HG03432 (cell line): ENCODE results near the gene TMEM132D.

Source experiments
- ATAC-seq: cut with Tn5 transposase; IDR thresholded peaks from one replicate; pipeline ENCODE4 v1.9.1; 2021; ENCODE audit warnings: mild to moderate bottlenecking, moderate library complexity; ENCODE audit not compliant: unreplicated experiment

TMEM132D gene

DNA sequence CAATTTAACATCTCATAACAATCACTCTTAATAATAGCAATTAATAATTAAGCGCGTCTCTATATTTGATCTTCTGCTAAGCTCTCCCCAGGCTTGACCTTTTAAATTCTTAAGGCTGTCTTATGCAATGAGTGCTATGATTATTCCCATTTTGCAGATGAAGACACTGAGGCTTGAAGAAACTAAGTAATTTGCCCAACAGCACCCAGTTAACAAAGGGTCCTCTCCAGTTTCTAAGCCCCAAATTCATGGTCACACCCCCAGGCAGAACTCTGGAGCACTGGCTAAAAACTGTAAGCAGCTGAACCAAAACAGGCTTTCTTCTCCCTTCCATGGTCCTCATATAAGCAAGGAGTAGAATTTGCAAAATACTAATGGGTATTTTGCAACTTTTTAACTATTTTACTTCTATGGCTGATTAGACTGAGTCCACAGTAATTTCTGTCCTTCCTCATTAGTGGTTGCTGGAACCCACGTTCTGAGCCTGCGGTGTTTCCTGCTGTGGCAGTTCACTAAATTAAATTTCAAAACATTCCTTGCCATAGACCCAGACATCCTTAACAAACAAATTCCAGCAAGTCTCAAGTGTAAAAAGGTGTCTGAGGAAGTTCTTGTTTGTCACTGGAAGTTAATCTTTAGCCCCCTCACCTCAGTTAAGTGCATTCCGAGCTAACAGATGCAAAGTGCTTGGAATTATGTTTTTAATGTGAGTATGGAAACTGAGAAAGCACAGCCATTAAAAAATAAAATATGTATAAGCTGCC lies 76.5 kb downstream of the TMEM132D start:
- ATAC-seq, result no peak

GRCh38 chr12:129826273-129826672 lies 77.6 kb downstream of the TMEM132D start:
- ATAC-seq, result no peak

DNA sequence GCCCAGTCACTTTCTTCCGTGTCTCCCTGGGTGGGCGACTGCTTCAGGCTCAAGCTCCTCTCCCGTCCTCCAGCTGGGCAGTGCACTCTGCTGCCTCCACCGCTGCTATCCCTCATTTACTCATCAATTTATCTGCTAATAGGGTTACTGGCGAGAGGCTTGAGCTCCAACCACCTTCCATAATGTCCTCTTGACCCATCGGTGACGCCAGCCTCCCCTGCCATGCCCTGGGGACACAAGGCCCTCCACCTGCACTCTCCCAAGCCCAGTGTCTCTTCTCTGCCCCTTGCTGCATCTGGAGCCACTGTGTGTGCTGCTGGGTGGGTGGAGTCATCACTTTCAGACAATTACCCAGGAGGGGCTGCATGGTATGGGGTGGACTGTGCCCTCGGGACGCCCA lies 78.5 kb downstream of the TMEM132D start:
- ATAC-seq, result no peak

DNA sequence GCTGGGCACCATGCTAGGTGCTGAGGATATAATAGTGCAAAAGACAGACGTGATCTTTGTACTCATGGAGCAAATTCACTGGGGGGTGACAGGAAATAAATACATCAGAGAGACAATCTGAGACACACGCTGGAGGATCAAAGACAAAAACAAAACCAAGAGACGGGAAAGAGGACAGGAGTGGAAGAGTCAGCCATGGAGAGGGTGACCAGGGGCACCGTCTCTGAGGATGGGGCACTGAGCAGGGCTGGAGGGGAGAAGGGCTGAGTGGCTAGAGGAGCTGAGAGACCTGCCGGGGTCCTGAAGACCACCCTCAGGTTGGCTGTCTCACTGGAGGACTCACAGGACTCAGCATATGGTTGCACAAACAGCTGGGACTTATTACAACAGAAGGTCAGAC lies 81.9 kb downstream of the TMEM132D start:
- ATAC-seq, result no peak

DNA sequence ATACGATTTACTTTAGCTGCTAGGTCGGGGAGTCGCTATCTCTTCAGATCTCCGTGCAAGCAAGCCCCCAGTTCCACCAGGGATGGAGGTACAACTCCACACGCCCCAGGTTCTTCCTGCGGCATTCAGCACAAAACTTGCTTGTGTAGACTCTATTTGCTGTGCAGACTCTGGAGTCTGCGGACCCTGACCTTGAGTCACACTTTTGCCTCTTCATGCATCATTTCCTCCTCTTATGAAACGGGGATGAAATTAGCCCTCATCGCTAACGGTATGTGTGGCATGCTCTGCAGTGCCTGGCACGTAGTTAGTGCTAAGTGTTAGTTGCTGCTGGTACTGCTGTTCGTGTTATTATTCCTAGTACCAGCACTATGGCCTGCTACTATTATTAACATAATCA lies 84.4 kb downstream of the TMEM132D start:
- no peak for ATAC-seq

GRCh38 chr12:129815846-129816245 lies 88.0 kb downstream of the TMEM132D start:
- ATAC-seq, result no peak

DNA sequence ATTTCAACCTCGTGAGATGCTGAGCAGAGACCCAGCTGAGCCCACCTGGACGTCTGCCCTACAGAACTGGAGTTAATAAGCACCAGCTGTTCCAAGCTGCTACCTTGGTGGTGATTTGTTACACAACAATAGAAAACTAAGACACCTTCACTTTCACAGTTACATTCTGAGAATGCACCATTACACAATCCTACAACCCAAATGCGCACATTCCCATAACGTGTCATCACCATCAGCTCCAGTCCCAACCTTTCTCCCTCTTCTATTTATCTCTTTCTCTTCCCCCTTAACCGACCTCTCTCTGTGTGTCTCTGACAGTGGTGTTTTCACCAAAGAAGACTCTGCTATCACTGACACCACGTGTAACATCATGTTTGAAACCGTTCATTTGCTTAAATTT lies 91.9 kb downstream of the TMEM132D start:
- ATAC-seq, result no peak

DNA sequence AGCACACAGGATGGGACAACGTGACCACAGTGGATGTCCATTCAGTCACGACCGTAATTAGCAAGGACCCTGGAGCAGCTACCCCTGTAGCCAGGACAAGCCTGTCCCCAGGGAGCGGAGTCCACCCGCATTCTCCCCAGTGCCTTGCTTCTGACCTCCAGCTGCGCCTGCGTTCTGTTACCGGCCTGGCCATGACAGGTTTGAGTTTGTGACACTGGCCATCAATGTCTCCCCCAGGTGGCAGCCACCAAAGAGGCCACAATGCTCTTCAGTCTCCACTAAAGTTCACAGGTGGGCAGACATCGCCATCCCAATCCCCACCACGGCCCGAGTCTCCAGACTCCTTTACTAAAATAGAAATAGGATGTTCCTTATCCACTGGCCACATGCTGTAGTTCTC lies 96.7 kb downstream of the TMEM132D start:
- ATAC-seq, result no peak

- no peak for ATAC-seq
Observed at GRCh38 chr12:129791396-129791795, 112.4 kb downstream of the TMEM132D start.

- ATAC-seq, result no peak
Observed at GRCh38 chr12:129790930-129791329, 112.9 kb downstream of the TMEM132D start.

DNA sequence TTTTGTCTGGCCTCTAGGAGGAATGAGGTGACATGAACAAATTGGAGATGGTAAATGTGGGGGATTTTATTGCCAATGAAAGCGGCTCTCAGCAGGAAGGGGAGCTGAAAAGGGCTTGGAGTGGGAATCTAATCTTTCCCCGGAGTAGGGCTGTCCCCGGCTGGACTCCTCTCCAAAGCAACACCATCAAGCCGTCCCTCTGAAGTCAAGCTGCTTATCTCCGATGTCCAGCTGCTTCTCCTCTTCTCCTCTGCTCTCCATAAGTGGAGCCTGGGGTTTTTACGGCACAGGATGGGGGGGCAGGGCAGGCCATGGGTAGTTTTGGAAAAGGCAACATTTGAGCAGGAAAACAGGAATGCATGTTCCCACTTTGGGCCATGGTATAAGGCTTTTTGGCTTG lies 113.5 kb downstream of the TMEM132D start:
- ATAC-seq, result no peak

GRCh38 chr12:129789921-129790320 lies 113.9 kb downstream of the TMEM132D start:
- ATAC-seq, result no peak

- no peak for ATAC-seq
Observed at GRCh38 chr12:129788506-129789084, 115.2 kb downstream of the TMEM132D start.

GRCh38 chr12:129779989-129780388 lies 123.8 kb downstream of the TMEM132D start:
- no peak for ATAC-seq

DNA sequence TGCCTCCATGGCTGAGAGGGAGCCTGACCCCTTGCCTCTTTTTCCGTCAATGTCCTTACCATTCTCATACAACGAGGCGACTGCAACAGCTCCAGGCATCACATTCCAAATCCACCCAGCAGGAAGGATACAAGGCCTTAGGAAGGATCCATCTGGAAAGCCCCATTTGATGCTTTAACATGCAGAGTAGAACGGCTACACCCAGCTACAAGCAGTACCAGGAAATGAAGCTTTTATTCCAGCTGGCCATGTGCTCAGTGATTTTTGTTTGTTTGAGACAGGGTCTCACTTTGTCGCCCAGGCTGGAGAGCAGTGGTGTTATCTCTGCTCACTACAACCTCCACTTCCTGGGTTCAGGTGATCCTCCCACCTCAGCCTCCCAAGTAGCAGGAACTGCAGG lies 124.8 kb downstream of the TMEM132D start:
- ATAC-seq, result no peak

DNA sequence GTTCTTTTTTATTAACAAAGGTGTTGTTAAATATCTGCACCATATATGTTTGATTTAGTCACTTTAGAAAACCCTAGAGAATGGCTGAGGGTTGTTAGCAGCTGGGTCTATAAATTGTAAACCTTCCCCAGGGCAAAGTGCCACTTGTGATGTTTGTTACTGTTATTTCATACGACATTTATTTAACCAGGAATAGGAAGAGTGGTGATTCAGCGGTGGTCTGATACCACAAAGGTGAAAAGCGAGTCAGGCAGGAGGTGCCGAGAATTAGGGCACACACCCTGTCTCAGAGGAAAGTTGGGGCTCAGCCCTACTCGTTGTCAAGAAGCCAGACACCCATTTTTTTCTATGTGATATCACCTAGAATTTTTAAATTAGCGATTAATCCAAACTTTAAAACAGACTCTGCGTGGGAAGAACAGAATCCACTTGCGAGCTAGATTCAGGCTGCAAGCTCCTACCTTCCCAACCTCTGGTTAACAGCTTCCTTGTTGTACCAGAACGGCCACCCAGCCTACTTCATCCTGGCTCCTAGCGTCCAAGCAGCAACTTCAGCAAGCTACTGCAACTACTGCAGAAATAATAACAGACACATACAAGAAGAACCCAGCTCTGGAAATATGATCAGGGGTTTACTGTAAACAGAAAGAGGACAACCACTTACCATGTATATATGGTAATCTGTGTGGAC lies 126.7 kb downstream of the TMEM132D start:
- ATAC-seq, result no peak

DNA sequence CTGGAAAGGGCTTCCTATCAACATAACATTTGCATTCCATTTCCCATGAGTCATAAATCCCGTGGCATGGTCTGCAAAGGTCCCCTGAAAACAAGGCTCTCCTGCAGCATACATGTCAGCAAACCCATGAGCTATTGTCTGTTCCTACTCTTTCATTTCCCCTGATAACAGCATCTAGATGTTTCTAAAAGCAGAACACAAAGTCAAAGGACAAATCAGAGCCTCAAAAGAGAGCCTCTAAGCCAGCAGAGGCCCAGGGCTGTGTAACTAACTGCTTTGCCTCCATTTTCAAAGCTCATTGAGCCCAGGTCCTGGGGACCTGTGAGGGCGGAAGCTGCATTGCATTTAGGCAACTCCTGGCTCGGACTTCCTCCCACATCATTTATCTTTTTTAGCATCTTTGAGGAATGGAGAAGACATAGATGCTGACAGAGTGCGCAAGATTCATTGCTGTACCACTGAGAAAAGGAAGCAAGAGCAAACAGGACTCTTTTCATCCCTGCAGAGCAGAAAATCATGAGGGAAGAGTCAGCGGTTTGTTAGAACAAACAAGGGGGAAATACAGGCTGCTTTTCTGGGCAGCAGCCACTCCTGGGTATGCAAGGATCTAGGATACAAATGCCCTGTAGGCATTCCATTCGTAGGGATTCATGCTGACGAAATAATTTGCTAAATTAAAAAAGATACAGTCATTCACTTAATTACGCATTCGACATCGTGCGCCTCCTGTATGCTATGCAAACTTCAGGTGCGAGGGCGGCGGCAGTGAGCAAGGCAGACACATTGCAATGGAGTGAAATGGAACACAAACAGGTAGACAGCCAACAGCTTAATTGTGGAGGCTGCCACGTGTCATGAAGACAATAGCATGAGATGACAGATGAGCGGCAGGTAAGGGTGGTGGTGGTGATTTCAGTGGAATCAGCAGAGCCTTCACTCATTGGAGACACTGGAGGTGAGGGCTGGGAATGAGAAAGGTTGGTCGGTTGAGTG lies 131.0 kb downstream of the TMEM132D start:
- no peak for ATAC-seq

- no peak for ATAC-seq
Observed at GRCh38 chr12:129771238-129771637, 132.6 kb downstream of the TMEM132D start.

- ATAC-seq, result no peak
Observed at GRCh38 chr12:129765719-129766118, 138.1 kb downstream of the TMEM132D start.

GRCh38 chr12:129762436-129762835 lies 141.4 kb downstream of the TMEM132D start:
- ATAC-seq, result no peak

- no peak for ATAC-seq
Observed at GRCh38 chr12:129753586-129753985, 150.2 kb downstream of the TMEM132D start.
